Cardiac muscle cell (in vitro differentiated cells and primary cell): ENCODE data around the gene CD8B. TPM values are rescaled to one million over a fixed set of nuclear protein-coding genes. Genes with fewer than 3 reads are reported as not detected.

Experiments used
- DNase-seq, 2 donors: peaks; one replicate each; pipeline versions ENCODE4 v3.0.0 to v3.0.0-alpha.2; 2010 to 2017; ENCODE audit warnings: low read depth in 1 of 2, low spot score in 1 of 2
- H3K27ac ChIP-seq: fragments of 200-600 bp; sonication (generic); 2 replicates; pipeline ENCODE4 v1.5.1; 2016
- H3K27me3 ChIP-seq: fragments of 200-600 bp; sonication (generic); 2 replicates; pipeline ENCODE4 v1.6.0; 2016; ENCODE audit warnings: control low read depth
- H3K36me3 ChIP-seq: fragments of 200-600 bp; sonication (generic); 2 replicates; pipeline ENCODE4 v1.5.1; 2016; ENCODE audit warnings: control low read depth
- H3K4me1 ChIP-seq: fragments of 200-600 bp; sonication (generic); 2 replicates; pipeline ENCODE4 v1.8.1; 2017; ENCODE audit warnings: low read depth, mild to moderate bottlenecking, mixed run types
- H3K4me3 ChIP-seq: fragments of 200-600 bp; sonication (generic); 2 replicates; pipeline ENCODE4 v1.5.1; 2016; ENCODE audit warnings: mild to moderate bottlenecking
- H3K9me3 ChIP-seq: fragments of 200-600 bp; sonication (generic); 2 replicates; pipeline ENCODE4 v1.5.1; 2017; ENCODE audit warnings: low read depth, mild to moderate bottlenecking, control low read depth
- polyA plus RNA-seq: library from polyadenylated mRNA; unstranded; fragments of >200 nt; fragmentation: Nextera tagmentation; extraction: Ambion mirVana; gene quantifications from 2 replicates; pipeline ENCODE4 v1.2.1, GENCODE V29; 2016
- total RNA-seq: library from RNA; depleted of rRNA; stranded (reverse); fragments of >200 nt; gene quantifications from 2 replicates; pipeline ENCODE4 v1.2.3, GENCODE V29; 2016
- TF ChIP-seq, protein P1 (sequence below): IDR thresholded peaks from 2 replicates; pipeline ENCODE4 v1.5.1; 2012; ENCODE audit warnings: low read depth, mild to moderate bottlenecking, low read length

The CD8B gene
- total and polyA plus RNA-seq, 2 experiments from 2014 or later = not detected

DNA sequence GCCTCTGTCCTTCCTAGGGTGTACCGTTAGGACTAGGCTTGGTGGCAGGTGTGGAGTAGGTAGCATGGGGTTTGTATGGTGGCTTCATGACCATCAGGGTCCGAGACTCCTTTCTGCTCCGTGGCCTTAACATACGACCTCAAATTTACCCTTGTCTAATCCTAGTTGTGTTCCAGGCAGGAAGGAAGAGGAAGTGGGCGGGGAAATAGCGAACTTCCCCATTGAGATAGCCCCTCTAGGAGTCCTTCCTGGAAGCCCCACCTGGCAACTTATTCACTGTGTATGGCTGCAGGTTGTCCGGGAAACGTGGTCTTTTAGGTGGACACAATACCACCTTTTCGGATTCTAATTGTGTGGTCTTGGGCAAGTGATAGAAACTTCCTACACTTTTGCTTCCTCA is 80.3 kb downstream of the CD8B start:
- Histone ChIP-seq H3K27ac (no peak overlapping the region), H3K36me3 (no peaks in the 10 kb centered on the region), H3K27me3 (peaks cover 16% of the 10 kb centered on the region), H3K9me3 (no peaks in the 10 kb centered on the region), H3K4me1 (peaks cover 16% of the 10 kb centered on the region), H3K4me3 (no peak overlapping the region)
- TF ChIP-seq, protein P1, sequence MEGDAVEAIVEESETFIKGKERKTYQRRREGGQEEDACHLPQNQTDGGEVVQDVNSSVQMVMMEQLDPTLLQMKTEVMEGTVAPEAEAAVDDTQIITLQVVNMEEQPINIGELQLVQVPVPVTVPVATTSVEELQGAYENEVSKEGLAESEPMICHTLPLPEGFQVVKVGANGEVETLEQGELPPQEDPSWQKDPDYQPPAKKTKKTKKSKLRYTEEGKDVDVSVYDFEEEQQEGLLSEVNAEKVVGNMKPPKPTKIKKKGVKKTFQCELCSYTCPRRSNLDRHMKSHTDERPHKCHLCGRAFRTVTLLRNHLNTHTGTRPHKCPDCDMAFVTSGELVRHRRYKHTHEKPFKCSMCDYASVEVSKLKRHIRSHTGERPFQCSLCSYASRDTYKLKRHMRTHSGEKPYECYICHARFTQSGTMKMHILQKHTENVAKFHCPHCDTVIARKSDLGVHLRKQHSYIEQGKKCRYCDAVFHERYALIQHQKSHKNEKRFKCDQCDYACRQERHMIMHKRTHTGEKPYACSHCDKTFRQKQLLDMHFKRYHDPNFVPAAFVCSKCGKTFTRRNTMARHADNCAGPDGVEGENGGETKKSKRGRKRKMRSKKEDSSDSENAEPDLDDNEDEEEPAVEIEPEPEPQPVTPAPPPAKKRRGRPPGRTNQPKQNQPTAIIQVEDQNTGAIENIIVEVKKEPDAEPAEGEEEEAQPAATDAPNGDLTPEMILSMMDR = no peak
- DNase-seq = no peak

DNA sequence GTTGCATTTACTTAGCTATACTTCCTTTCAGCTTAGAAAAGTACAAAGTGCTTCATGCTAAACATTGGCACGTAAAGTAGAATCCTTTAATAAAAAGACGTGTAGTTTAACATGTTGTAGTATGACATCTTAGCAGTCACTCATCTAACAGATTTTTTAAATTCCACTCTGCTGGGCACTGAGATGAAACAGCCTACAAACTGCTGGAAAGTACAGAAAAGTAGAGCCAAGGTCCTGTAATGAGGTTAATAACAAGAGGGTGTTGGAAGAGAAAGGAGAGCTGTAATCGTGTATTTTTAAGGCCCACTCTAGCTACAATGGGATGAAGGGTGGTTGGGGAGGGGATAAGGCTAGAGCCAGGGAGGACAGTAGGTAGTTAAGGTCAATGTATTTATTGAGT is 81.7 kb downstream of the CD8B start:
- Histone ChIP-seq H3K4me1 (peaks cover 25% of the 10 kb centered on the region), H3K27me3 (peaks cover 4% of the 10 kb centered on the region), H3K27ac (no peak overlapping the region), H3K36me3 (no peaks in the 10 kb centered on the region), H3K4me3 (no peak overlapping the region), H3K9me3 (no peaks in the 10 kb centered on the region)
- TF ChIP-seq, protein P1 = no peak
- DNase-seq = no peak

DNA sequence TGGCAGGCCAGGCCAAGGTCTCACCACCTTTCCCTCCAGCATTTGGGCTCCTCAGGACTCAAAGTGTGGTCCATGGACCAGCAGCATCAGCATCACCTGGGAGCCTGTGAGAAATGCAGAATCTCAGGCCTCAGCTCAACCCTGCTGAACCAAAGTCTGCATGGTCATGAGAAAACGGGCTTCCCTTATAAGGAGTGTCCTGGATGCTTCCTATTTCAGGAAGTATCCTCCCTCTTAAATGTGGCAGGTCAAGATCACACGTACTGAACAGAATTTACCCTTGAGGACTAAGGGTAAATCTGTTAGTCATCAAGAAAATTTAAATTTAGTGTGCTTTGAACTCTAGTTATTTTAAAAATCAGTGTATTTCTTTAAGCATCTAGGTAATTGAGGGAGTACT is 82.7 kb downstream of the CD8B start:
- Histone ChIP-seq H3K4me1 (peaks cover 29% of the 10 kb centered on the region), H3K9me3 (no peaks in the 10 kb centered on the region), H3K27me3 (no peaks in the 10 kb centered on the region), H3K27ac (no peak overlapping the region), H3K4me3 (no peak overlapping the region), H3K36me3 (no peaks in the 10 kb centered on the region)
- no peak for DNase-seq
- TF ChIP-seq, protein P1 = no peak

DNA sequence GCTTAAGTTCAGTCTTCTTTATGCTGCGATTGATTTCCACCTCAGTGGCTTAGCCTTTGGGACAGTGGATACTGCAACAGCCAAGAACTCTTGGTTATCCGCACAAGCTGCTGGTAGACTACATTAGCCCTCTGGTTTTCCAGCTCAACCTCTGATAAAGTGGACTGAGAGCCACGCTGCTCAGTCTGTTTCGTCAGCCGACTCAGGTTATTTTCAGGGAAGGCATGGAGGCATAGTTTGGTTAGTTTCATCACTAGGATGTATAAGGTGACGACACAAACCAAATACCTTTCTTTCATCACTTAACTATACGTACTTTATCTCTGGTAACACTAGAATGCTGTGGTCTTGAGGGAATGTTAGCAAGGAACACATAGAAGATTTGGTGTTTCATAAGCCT is 85.2 kb downstream of the CD8B start:
- peaks cover 22% of the 10 kb centered on the region for H3K4me1 ChIP-seq
- peaks cover 19% of the 10 kb centered on the region for H3K36me3 ChIP-seq
- TF ChIP-seq, protein P1 = no peak
- H3K27me3 ChIP-seq = no peaks in the 10 kb centered on the region
- peak overlapping the region; percentile 71 for H3K27ac ChIP-seq
- peak in 1 of 2 donors; percentile 63 for DNase-seq
- H3K9me3 ChIP-seq = no peaks in the 10 kb centered on the region
- H3K4me3 ChIP-seq = no peak overlapping the region

DNA sequence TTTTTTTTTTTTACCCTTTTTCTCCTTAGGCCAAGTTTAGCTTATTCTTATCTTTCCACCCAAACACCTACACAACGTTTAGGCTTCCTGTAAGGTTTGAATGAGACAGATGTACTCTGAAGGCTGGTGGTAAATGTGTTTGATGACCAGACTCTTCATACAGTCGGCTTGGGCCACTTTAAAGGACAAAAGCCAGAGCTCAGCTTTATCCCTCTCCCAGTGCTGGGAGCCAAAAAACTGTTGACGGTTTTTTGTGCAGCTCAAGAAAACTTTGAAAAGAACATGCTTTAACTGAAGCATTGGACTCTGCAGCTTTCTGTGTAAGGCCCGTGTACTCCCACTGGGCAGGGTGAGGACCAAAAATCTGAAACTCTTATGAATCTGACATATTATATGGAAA is 86.3 kb downstream of the CD8B start:
- Histone ChIP-seq H3K27ac (peak overlapping the region; percentile 71), H3K9me3 (no peaks in the 10 kb centered on the region), H3K4me1 (peaks cover 22% of the 10 kb centered on the region), H3K4me3 (no peak overlapping the region), H3K27me3 (no peaks in the 10 kb centered on the region), H3K36me3 (peaks cover 21% of the 10 kb centered on the region)
- DNase-seq = peak in 1 of 2 donors; percentile 62
- TF ChIP-seq, protein P1 = no peak

DNA sequence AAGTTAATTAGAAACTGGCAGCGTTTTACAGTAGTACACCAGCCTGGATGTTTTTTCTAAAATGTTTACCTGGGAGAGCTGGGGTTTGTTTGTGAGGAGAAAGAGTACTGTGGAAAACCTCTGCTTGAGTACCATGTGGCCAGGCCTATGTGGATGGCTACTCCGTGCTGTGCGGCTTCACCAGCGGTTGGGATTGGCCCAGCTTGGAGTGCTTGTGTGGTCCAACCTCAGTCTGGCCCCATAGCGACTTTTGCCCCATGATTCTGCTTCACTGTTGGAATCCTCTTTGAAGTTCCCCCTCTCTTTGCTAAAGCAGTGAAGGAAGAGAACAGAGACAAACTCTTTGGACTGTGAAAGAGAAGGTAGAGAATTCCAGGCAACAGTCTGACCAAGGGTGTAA is 86.8 kb downstream of the CD8B start:
- TF ChIP-seq, protein P1 = no peak
- Histone ChIP-seq H3K4me3 (no peak overlapping the region), H3K27me3 (no peaks in the 10 kb centered on the region), H3K9me3 (no peaks in the 10 kb centered on the region), H3K27ac (peak overlapping the region; percentile 48), H3K36me3 (peaks cover 25% of the 10 kb centered on the region), H3K4me1 (peaks cover 22% of the 10 kb centered on the region)
- DNase-seq = no peak
